Femur (tissue), 1 donor: ENCODE results near the gene ZNF641.

ENCODE experiments used
- DNase-seq: peaks from one replicate; pipeline ENCODE4 v3.0.0-alpha.2; 2017

Gene ZNF641

GRCh38 chr12:48350249-48351021 is at the start of gene ZNF641:
Gene ZNF641, minus strand, starts transcription at chr12:48350919. Its CDS starts 2,829 bp downstream, at chr12:48348090.
- peak; percentile 89 for DNase-seq

- no peak for DNase-seq
Measured at GRCh38 chr12:48390026-48390425, 39.3 kb upstream of the ZNF641 start.

GRCh38 chr12:48389409-48389808 is 38.7 kb upstream of the ZNF641 start:
- no peak for DNase-seq

GRCh38 chr12:48388938-48389337 is 38.2 kb upstream of the ZNF641 start:
- DNase-seq: no peak

GRCh38 chr12:48388460-48388859 is 37.7 kb upstream of the ZNF641 start:
- DNase-seq: no peak

- no peak for DNase-seq
Measured at GRCh38 chr12:48380596-48380995, 29.9 kb upstream of the ZNF641 start.

GRCh38 chr12:48379794-48380193 is 29.1 kb upstream of the ZNF641 start:
- DNase-seq: no peak

- DNase-seq: no peak
Measured at GRCh38 chr12:48377646-48378045, 26.9 kb upstream of the ZNF641 start.

- no peak for DNase-seq
Measured at GRCh38 chr12:48374164-48374563, 23.4 kb upstream of the ZNF641 start.

GRCh38 chr12:48366131-48366530 is 15.4 kb upstream of the ZNF641 start:
- DNase-seq: peak; percentile 37

- DNase-seq: no peak
Measured at GRCh38 chr12:48361664-48362339, 11.1 kb upstream of the ZNF641 start.

- DNase-seq: no peak
Measured at GRCh38 chr12:48358937-48359513, 8.3 kb upstream of the ZNF641 start.

- no peak for DNase-seq
Measured at GRCh38 chr12:48356041-48356768, 5.5 kb upstream of the ZNF641 start.

GRCh38 chr12:48352157-48352760 is 1.5 kb upstream of the ZNF641 start:
- peak; percentile 13 for DNase-seq

GRCh38 chr12:48351022-48351708 is 446 bp upstream of the ZNF641 start:
- DNase-seq: no peak

- DNase-seq: peak; percentile 66
Measured at GRCh38 chr12:48349471-48349870, 1.2 kb downstream of the ZNF641 start.

- DNase-seq: no peak
Measured at GRCh38 chr12:48342980-48343379, 7.7 kb downstream of the ZNF641 start.

- DNase-seq: no peak
Measured at GRCh38 chr12:48340943-48341342, 9.8 kb downstream of the ZNF641 start.

- DNase-seq: no peak
Measured at GRCh38 chr12:48339442-48340117, 11.1 kb downstream of the ZNF641 start.

GRCh38 chr12:48336564-48336963 is 14.2 kb downstream of the ZNF641 start:
- DNase-seq: no peak

- DNase-seq: no peak
Measured at GRCh38 chr12:48336061-48336460, 14.7 kb downstream of the ZNF641 start.

- no peak for DNase-seq
Measured at GRCh38 chr12:48334808-48335207, 15.9 kb downstream of the ZNF641 start.
